ENCODE data around the gene PPIL6. TPM values are rescaled to one million over a fixed set of nuclear protein-coding genes. Genes with fewer than 3 reads are reported as not detected.

Gene PPIL6
- total RNA-seq, 4 donors from 2014 or later = 1.2 to 16.5 (median 4.8) TPM

- Histone ChIP-seq H3K4me3 (no peak overlapping the region), H3K27ac (no peak overlapping the region), H3K27me3 (no peaks in the 10 kb centered on the region), H3K4me1 (peaks cover 0 to 20% (median 3%) of the 10 kb centered on the region in 4 donors), H3K9me3 (peaks cover 0 to 4% (median 0%) of the 10 kb centered on the region in 4 donors), H3K36me3 (peaks cover 0 to 100% (median 1%) of the 10 kb centered on the region in 3 donors)
- no peak for TF ChIP-seq POLR2A (IDR thresholded peaks at IDR 0.05)
- TF ChIP-seq EP300 (IDR thresholded peaks at IDR 0.05) = no peak
- TF ChIP-seq CTCF (IDR thresholded peaks at IDR 0.05) = no peak
- DNase-seq (ENCODE audit: low spot score in 2 of 2) = no peak
- 94 to 99% methylated on average over 2 of the region's 2 CpGs for WGBS, 2 donors
Observed at GRCh38 chr6:109363753-109364152, 76.7 kb downstream of the PPIL6 start.

DNA sequence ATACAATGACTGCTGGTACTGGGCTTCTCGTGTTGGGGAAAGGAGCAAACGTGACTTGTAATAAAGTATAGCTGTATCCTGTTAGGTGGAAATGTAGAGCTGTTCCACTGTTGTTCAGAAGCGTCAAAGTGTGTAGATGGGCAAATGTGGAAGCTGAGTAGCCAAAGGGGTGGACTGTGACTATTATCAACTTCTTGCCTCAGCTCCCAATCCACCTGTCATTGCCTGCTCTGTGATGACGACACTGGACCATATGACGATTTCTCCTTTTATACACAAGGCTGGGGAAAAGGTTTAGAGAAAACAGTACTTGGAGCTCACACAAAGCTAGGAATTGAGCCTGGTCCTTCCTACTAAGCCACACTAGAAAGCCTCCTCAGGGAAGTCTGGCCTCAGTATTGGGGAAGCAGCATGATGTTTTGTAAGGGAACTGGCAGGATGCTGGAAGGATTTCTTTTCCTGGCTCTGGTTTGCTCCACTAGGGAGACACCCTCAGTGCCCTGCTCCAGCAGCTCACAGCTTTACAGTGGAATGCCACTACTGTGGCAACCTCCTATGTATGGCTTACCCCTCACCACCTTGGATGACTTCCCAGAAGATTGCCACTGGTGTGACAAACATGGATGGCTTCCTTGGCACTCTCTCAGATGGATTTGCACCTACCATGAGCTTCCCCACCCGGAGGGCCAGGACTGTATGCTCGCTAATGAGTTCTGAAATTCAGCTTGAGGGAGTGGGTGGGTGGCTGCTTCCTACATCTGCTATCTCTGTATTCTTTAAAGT is 78.1 kb downstream of the PPIL6 start:
- TF ChIP-seq POLR2A (IDR thresholded peaks at IDR 0.05) = no peak
- TF ChIP-seq CTCF (IDR thresholded peaks at IDR 0.05) = no peak
- TF ChIP-seq EP300 (IDR thresholded peaks at IDR 0.05) = no peak
- Histone ChIP-seq H3K36me3 (peaks cover 0 to 99% (median 0%) of the 10 kb centered on the region in 3 donors), H3K4me3 (no peak overlapping the region), H3K9me3 (peaks cover 0 to 4% (median 0%) of the 10 kb centered on the region in 4 donors), H3K27me3 (no peaks in the 10 kb centered on the region), H3K4me1 (peaks cover 0 to 20% (median 3%) of the 10 kb centered on the region in 4 donors), H3K27ac (no peak overlapping the region)
- DNase-seq (ENCODE audit: low spot score in 2 of 2) = no peak
- WGBS, 2 donors = 92 to 94% methylated on average over 7 of the region's 7 CpGs

DNA sequence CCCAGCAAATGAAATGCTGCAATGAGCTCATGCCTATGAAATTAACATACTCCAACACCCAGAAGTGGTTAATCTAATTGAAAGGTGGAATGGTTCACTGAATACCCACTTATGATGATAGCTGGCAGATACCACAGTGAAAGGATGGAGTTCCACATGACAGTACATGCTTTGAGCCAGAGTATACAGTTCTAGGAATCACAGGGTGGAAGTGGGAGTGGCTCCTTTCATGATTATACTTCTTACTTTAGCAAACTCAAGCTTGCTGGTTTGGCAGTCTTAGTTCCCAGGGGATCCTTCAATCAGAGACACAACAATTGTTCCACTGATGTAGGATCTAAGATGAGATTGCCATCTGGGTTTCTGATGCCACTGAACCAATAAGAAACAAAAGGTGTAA is 79.6 kb downstream of the PPIL6 start:
- Histone ChIP-seq H3K9me3 (peaks cover 0 to 15% (median 0%) of the 10 kb centered on the region in 4 donors), H3K27ac (no peak overlapping the region), H3K36me3 (peaks cover 0 to 99% (median 2%) of the 10 kb centered on the region in 3 donors), H3K27me3 (no peaks in the 10 kb centered on the region), H3K4me1 (peaks cover 0 to 20% (median 3%) of the 10 kb centered on the region in 4 donors), H3K4me3 (no peak overlapping the region)
- no peak for DNase-seq (ENCODE audit: low spot score in 2 of 2)
- TF ChIP-seq POLR2A (IDR thresholded peaks at IDR 0.05) (no peak), EP300 (IDR thresholded peaks at IDR 0.05) (no peak), CTCF (IDR thresholded peaks at IDR 0.05) (no peak)

DNA sequence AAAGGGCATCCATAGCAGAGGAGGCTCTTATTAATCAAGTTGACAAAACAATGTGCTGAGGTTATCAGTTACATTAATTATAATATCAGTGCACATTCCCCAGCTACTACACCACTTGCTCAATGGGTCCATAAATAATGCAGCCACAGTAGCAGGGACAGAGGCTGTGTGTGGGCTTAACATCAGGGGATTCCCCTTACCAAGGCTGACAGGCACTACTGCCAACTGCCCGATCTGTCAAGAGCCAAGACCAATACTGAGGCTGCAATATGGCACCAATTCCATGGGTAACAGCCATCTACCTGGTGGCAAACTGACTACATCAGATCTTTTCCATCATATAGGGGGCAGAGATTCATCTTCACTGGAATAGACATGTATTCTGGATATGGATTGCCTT is 80.1 kb downstream of the PPIL6 start:
- peaks cover 0 to 16% (median 0%) of the 10 kb centered on the region in 4 donors for H3K9me3 ChIP-seq
- no peaks in the 10 kb centered on the region for H3K27me3 ChIP-seq
- no peak overlapping the region for H3K4me3 ChIP-seq
- H3K27ac ChIP-seq = no peak overlapping the region
- TF ChIP-seq POLR2A (IDR thresholded peaks at IDR 0.05) = no peak
- TF ChIP-seq EP300 (IDR thresholded peaks at IDR 0.05) = no peak
- TF ChIP-seq CTCF (IDR thresholded peaks at IDR 0.05) = no peak
- WGBS, 2 donors = 93 to 100% methylated on average over 1 of the region's 1 CpG
- peaks cover 0 to 99% (median 4%) of the 10 kb centered on the region in 3 donors for H3K36me3 ChIP-seq
- no peak for DNase-seq (ENCODE audit: low spot score in 2 of 2)
- H3K4me1 ChIP-seq = peaks cover 0 to 20% (median 3%) of the 10 kb centered on the region in 4 donors

GRCh38 chr6:109359248-109359647 is 81.2 kb downstream of the PPIL6 start:
- Histone ChIP-seq H3K4me1 (peaks cover 0 to 20% (median 3%) of the 10 kb centered on the region in 4 donors), H3K4me3 (no peak overlapping the region), H3K36me3 (peaks cover 0 to 92% (median 4%) of the 10 kb centered on the region in 3 donors), H3K27ac (no peak overlapping the region), H3K9me3 (peaks cover 0 to 12% (median 0%) of the 10 kb centered on the region in 4 donors), H3K27me3 (no peaks in the 10 kb centered on the region)
- TF ChIP-seq POLR2A (IDR thresholded peaks at IDR 0.05) (no peak), CTCF (IDR thresholded peaks at IDR 0.05) (no peak), EP300 (IDR thresholded peaks at IDR 0.05) (no peak)
- DNase-seq (ENCODE audit: low spot score in 2 of 2) = no peak
- 93 to 100% methylated on average over 2 of the region's 2 CpGs for WGBS, 2 donors

All from tibial nerve (tissue), 4 donors.